ENCODE data around the gene HDAC9.

Gene HDAC9

DNA sequence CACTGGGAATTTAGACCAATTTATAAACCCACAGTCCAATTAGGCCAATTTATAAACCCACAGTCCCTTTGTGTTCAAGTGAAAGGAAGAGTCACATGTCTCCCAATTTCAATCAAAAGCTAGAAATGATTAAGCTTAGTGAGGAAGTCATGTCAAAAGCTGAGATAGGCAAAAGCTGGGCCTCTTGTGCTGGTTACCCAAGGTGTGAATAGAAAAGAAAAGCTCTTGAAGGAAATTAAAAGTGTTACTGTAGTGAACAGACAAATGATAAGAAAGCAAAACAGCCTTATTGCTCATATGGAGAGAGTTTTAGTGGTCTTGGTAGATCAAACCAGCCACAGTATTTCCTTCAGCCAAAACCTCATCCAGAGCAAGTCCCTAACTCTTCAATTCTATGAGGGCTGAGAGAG lies 245.0 kb downstream of the HDAC9 start:
- DNase-seq, result no peak

DNA sequence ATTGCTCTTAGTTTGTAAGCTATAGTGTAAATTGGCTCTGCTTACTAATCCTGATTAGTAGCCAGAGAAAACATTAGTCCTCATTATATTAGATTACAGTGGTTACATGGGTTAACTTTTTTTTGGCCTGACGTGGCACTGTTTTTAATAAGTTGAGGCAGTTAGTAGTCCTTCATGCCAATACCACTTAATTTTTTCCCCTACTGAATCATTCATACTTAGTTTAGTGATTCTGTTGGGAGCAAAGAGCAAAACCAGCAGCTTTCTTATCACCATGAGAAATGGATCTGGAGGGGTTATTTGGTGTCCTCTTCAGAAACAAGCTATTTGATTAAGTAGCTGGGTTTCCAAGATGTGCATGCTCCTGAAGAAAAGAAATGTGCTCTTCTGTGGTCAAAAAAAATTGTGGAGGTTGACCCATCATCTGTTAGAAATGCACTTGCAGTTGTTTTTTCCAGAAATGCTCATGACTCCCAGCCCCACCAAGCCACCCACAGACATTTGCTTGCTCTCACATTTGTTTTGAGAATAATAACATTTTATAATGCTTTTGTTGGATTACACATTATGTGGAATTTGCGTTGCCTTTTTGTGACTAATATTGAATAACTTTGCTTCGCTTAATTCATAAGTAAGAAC lies 258.5 kb downstream of the HDAC9 start:
- no peak for DNase-seq

DNA sequence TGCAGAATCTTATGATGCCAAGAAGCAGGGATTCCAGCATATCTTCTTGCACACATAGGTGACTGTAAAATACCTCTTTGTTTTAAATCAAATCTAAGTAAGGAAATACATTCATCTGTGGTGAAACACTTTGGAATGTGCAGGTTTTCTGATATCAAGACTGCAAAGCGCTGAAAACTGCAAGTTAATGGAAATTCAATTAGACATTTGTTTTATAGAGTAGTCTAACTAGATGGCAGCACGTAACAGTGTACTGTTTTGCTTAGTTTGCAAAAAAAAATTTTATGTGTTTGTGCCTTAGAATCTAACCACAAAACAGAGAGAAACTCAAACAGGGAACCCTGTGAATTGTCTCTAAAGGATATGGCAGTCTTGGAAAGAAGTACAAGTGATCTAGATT lies 259.2 kb downstream of the HDAC9 start:
- DNase-seq, result no peak

DNA sequence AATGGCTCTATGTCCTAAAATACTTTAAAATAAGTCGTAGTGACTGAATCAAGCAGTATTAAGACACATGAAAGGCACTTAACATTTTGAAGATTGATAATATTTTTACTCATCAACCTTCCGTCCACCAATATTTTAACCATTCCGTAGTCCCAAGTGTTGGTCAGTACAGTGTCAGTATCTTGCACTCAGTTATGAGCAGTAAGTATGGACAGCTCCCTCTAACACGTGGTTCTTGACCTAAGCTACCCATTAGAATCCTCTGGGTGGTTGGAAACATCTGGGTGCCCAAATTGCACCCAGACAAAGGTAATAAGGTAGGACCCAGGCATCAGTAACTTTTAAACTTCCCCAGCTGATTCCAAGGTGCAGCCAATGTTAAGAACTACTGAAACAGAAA lies 260.2 kb downstream of the HDAC9 start:
- no peak for DNase-seq

DNA sequence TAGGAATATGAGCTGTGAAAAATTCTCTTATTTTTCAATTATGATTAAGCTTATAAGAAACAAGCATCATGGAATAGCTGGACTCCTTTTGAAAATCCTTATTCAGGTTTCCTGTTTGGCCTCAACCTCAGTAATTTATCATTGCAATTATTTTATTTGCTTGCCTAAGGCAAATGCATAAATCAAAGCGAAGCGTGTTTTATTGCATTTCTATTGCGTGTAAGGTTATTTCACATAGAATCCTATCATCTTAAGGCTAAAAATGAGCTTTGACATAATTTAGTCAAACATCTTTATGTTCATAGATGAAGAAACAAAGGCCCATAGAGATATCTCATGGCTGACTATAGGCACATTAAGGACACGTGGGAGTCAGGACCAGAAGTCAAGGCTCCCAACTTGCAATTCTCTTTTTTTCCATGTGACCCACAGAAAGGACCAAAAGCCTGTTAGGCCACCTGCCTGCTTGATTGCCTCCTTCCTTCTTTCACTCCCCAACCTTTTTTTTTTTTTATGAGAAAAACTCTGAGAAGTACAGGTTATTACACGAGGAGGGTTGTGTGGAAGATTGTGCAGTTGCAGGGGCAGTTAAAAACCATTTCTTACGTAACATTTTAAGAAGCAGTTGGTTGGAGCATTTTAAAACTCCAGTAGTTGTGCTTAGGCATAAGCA lies 261.0 kb downstream of the HDAC9 start:
- no peak for DNase-seq

DNA sequence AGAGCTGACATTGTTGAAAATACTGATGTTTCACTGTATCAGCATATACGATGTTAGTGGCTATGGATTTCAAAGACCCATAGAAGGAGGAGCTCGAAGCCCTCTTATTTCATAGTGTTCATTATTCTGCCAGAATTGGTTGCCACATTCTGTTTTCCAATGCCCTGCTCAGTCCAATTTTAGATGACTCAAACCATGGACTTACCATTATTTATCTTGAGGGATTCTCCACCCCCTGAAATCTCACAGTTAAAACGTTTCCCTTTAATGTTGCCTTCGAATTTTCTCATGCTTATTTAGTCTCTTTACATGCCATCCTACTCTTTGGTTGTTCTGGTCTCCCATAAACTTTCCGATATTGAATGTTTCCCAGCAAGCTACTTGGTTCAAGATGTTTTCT lies 264.5 kb downstream of the HDAC9 start:
- no peak for DNase-seq

DNA sequence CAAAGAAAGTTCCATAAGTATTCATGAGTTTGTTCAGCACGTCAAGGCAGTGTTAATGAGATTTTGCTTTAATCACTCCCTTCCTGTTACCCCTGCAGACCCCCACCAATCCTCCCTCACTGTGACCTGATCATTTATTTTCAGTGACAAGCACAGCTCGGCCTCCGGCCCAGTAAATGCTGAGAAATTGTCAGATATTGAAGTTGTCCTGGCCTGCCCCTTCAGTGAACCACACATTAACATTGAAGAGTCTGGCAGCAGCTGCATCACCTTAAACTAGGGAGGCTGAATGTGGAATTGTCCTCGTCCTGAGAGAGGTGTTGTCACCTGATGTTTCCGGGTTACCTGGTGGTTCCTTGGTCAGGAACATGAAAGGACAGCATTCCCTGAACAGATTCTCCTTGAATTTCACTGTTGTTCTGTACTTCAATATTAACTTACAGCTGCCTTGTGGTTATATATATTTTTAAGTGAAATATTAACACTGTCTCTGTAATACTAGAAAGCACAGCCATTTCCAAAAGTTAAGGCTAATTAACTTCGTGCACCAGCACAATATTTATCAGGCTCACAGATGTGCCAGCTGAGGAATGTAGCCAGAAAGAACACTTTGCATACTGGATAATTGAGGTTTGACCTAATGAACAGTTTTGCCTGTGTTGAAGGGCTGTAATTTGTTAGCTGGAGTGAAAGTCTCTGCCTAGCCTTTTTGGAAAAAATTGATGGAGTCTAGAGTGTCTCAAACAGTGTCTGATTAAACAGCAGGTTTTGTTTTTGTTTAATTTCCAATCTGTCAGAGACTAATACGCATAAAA lies 265.3 kb downstream of the HDAC9 start:
- peak; percentile 13 for DNase-seq

DNA sequence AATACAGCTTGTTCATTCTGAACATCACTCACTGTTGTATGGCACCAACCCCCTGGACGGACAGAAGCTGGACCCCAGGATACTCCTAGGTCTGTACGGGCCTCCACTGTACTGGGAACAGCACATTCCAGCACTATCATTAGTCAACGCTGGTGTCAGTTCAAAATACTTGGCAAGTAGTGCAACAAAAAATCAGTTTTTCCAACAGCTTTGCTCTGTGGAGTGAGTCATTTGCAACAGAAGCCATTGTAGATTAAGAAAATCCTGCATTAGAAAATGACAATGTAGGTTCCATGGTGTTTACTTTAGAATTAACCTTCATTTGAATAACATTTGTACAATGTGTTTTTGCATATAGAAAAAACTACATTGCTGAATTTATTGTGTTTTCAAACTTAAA lies 266.6 kb downstream of the HDAC9 start:
- DNase-seq, result no peak

DNA sequence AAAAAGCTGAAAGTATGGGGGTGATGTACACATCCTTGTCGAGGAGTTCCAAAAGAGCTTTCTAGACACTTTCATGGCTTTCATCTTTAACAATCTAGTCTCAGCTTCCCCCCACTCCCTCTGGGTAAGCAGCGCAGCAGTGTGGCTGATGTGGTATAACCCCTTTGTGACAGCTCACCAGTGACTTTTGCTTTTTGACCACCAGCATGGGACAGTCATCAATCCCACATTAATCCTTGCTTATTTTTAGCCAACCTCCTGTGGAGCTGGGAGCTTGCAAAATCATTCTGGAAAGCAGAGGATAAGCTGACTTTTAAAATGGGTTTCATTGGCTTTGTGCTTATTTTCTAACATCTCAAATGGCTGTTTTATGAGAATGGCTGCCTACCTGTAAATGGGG lies 272.7 kb downstream of the HDAC9 start:
- no peak for DNase-seq

DNA sequence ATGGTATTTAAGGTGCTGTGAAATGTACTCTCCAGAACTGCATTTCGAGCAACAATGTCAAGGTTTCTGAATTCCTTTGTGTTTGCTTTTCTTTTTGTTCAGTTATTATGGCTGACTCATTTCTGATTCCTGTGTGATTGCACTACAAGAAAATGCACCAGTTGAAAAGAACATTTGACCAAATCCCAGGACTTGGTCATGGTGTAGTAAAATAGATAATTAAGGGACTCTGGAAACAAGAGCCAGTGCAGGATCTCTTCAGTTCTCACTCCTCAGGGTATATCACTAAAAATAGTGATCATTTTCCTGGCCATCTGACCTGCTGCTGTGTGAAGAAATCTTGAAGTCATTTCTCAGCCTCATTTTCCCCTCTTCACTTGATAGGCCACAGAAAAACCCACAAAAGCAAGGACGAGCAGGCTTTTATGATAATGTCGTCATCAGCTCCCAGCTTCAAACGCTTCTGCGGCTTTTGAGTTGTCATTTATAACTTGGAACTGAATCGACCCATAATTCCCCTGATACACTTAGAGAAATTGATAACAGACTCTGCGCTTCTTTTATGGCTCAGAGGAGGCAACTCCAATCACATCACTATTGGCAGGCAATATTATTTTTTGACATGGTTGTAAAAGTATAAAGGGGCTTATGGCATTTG lies 274.7 kb downstream of the HDAC9 start:
- DNase-seq, result no peak

DNA sequence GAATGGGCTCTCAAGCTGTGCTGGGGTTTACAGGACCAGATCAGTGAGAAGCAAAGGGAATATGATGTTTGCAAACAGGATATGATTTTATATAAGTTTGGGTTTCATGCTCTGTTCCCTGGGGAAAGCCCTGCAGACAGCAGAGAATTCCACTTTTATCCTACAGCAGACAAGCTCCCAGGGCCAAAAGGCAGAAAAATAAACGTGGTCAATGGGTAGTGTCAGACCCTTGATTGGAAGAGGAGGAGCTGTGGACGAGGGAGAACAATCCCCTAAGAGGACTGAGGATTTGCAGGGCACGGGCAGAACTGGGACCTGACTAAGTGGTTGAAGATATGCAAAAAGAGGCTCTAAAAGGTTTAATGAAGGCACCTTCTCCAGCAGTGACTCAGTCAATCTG lies 275.3 kb downstream of the HDAC9 start:
- DNase-seq, result no peak

DNA sequence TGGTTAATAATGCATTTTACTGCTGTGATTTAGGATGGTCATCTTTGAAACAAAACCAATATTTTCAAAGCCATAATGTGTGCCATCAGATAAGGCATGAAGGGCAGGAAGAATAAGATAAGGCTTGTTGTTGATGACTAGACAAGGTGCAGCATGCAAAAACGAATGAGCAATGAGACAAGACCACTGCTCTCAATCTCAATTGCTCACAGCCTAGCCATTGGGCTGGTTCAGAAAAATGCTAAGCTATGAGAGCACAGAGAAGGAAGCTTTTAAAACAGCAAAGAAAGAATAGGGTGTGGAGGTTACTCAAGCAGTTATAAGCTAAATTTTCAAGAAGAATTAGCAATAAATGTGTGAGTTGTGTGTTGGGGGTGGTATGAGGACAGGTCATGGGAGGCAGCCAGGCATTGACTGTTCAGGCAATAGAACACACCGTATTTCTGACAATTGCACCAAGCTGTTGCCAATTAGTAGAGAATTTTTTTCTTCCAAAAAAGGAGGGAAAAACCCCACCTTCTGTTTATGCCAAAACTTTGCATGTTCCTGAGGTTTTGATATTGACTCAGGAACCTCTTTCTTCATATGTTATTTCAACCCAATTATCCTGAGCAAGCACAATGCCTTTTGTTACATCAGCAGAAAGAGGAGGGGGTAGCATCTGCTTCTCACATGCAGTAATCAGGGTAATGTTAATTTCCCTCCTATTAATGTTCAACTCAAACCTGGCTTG lies 276.5 kb downstream of the HDAC9 start:
- DNase-seq, result no peak

DNA sequence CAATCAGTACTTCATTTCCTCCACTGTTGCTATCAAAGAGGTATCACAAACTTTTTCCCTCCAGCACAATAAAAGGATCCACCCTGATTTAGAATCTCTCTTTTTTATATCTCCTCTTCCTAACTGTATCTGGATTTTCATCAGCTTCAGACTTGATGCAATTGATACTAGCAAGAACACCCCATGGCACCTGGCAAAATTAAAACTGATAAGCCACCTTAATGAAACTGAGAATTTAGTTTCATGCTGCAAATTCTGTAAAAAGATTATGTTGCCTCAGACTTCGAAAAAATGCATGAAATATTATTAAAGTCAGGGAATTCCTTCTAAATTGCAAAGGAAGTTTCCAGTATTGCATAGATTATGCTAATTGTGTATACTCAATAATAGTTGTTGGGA lies 277.0 kb downstream of the HDAC9 start:
- no peak for DNase-seq

DNA sequence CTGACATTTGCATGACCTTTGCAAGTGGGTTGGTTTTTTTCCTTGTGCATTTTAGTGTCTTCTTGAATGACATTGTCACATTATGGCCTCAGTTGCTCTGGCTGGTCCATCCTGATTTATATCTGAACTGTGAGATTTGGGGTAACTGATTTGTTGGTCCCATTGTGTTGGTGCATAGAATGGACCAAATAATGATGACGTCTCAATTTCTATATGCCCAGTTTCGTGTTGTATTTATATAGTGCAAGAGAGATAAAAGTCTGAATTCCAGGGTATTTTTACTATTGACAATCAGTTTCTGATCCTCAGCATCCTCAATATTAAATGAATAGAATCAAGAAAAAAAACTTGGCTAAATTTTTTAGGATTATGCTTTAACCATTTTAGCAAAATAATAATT lies 281.8 kb downstream of the HDAC9 start:
- DNase-seq, result no peak

DNA sequence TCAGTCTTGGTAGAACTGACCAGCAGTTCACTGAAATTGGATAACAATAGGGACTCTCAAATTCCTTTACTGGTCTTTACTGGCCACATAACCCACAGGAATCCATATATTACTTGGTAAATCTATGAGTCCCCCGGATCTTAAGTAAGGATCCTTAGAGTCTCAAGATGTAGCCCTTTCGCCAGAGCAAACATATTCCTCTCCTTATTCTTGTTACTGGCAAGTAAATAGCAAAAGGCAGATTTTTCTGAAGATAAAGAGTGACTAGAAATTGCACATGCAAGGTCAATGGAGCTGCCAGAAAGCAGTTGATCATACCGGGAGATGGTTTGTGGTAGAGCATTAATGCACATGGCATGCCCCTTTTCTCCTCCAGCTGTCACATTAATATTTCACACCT lies 283.0 kb downstream of the HDAC9 start:
- DNase-seq, result no peak

DNA sequence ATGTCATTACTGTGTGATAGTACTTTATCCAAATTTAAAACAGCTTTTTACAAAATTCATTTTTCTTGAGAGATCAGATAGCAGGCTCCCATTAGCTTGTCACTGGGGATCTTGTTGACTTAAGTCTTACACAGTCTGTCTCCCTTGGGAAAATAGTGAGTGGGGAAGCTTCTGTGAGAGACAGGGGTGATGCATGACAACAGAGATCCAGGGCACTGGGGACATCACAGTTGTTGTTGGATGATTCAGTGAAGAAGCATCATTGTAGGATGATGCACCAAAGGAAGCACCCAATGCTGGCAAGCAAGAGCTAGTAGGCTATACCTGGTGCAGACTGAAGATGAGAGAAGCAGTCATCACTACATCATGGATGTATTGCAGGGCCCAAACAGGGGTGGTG lies 284.7 kb downstream of the HDAC9 start:
- no peak for DNase-seq

DNA sequence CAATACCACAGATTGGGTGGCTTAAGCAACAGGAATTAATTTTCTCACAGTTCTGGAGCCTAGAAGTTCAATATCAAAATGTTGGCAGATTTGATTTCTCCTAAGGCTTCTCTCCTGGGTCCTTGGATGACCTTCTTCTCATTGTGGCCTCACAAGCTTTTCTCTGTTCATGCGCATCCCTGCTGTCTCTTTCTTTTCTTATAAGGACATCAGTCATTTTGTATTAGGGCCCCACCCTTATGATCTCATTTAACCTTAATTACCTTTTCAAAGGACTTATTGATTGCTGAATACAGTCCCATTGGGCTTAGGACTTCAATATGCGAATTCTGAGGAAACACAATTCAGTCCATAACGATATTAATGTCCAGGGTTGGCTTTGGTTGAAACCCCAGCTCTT lies 285.4 kb downstream of the HDAC9 start:
- no peak for DNase-seq

DNA sequence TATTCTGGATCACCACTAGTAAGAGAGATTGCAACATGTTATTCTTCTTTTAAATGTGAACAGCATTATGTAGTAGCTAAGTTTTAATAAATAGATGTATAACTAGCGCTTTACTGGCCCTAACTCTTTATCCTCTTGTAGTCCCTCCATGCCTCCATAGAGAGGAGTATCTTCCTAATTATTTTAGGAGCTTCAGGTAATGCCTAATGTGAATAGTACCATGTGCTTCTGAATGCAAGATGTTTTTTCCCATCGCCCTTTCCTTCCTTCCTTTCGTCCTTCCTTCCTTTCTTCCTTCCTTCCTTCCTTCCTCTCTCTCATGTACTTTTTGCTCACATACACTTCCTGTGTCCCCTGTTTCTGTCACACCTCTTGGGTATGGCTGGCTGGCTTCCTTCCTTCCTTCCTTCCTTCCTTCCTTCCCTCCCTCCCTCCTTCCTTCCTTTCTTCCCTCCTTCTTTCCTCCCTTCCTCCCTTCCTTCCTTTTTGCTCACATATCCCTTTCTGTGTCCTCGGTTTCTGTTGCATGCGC lies 290.7 kb downstream of the HDAC9 start:
- no peak for DNase-seq

DNA sequence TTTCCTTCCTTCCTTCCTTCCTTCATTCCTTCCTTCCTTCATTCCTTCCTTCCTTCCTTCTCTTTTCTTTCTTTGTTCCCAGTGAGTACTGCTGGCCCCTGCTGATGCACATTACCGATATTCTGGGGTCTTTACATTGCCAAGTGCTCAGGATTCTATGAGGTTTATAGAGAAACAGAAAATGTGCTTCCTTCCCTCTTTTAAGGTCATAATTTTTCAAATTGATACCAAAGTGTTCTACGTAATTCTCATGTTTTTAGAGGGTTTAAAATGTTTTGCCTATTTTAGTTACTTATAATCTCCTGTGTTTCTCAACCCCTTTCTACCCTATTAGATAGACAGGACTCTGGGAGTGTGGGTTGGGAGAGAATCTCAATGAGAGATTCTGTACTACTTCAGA lies 291.2 kb downstream of the HDAC9 start:
- no peak for DNase-seq

DNA sequence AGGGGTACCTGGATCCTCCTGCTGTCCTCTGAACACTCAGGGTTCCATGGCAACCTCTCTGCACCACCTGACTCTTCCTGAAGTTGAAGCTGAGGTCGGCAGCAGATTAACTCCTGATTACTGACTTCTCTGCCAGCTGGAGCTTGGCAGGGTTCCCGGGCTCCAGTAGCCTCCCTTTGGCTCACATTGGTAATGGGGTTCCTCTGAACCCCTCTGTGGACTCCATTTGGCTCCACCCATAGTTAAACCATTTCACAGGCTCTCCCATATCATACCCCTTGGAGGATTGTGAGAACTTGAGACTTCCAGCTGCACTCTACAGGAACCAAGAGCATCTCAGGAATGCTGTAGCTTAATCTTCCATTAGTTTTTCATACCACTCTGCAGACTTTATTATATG lies 292.5 kb downstream of the HDAC9 start:
- DNase-seq, result no peak

DNA sequence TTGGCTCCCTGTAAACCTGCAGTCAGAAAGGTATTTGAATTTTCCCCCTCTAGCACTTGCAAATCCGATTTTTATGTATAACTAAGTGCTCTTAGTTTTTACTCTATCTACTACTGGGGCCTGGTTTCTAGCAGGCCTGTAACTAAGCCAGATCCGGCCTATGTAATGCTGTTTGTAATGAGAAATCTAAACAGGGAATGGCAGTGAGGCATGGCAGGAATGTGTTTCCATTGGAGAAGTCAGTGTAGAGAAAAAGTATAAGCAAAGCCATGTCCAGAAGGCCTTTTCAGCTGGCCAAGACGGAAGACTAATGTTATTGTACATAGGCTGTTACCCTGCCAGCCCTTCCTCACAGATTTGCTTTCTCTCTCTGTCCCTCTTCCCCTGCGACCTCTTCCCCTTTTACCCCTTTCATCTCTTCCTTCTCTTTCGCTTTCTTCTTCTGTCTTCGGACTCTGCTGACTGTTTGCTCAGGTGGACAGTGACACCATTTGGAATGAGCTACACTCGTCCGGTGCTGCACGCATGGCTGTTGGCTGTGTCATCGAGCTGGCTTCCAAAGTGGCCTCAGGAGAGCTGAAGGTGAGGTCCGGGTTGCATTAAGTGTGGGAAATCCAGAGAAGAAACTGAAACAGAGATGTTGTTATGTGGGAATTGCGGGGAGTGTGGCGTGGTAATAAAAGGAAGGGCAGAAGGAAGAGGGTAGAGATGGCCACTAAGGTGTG lies 297.5 kb downstream of the HDAC9 start:
- DNase-seq, result peak; percentile 68

DNA sequence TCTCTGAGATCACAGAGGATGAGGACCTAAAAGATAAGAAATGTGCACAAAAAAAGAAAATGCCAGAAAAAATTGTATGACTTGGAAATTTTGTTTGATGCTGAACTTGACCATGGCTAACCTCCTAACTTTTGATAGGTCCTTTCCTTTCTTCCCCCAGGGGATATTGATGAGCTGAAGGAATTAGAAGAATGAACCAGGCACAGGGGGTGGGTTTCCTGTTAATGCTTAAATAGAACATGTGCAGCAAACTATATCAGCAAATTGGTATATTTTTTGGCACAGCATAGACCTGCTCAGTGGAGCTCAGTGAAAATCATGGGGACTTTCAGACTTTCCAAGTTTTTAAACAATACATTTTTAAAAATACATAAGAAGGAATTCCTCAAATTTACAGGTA lies 300.7 kb downstream of the HDAC9 start:
- DNase-seq, result no peak

All from DMS53 (cell line).